Fibroblast of the conjunctiva (primary cell): ENCODE results near the gene POLD3.
A peak's percentile ranks its signal among the peaks of the same experiment; 100 is the strongest.

Experiments used
- DNase-seq: peaks from one replicate; pipeline ENCODE4 v3.0.0-alpha.2; 2010; ENCODE audit warnings: low read depth

The POLD3 gene

DNA sequence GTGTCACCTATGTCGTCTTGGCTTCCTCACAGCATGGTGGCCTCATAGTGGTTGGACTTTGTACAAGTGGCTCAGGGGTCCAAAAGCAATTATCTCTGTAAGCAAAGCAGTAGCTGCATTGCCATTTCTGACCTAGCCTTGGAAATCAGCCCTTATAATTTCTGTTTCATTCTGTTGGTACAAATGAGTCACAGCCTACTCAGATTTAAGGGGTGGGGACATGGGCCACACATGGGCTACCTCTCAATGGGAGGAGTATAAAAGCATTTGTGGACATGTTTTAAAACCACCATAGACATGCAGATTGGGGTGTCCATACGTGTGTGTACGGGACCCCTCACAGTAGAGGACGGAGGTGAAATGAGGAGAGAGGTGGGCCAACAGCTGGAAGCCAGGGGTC is 97.3 kb downstream of the POLD3 start:
- peak; percentile 33 for DNase-seq

- DNase-seq: no peak
These were observed 99.4 kb downstream of the POLD3 start for GRCh38 chr11:74691755-74692154.
